Upper lobe of left lung (tissue), 6 donors: Measurements from ENCODE around the gene GRID1. TPM values are rescaled to one million over a fixed set of nuclear protein-coding genes. Genes with fewer than 3 reads are reported as not detected.

Experiments
- ATAC-seq, 2 donors: fragments of 200-7000 bp; cut with Tn5 transposase; one replicate each; pipeline ENCODE4 v1.9.1; 2022; ENCODE audit warnings: mild to moderate bottlenecking in 2 of 2, moderate library complexity in 2 of 2; ENCODE audit not compliant: low FRiP score in 2 of 2
- DNase-seq, 2 donors: peaks; one replicate each; pipeline ENCODE4 v3.0.0-alpha.2; 2019 to 2020
- H3K27ac ChIP-seq, 4 donors: fragments of 200-600 bp; sonication (generic); one replicate each; pipeline ENCODE4 v1.5.1; 2016 to 2019
- H3K27me3 ChIP-seq, 4 donors: fragments of 200-600 bp; sonication (generic); one replicate each; pipeline ENCODE4 v1.5.1; 2017 to 2019
- H3K36me3 ChIP-seq, 4 donors: fragments of 200-600 bp; sonication (generic); one replicate each; pipeline ENCODE4 v1.5.1; 2016 to 2019
- H3K4me1 ChIP-seq, 4 donors: fragments of 200-600 bp; sonication (generic); one replicate each; pipeline ENCODE4 v1.5.1; 2018 to 2019
- H3K4me3 ChIP-seq, 4 donors: fragments of 200-600 bp; sonication (generic); one replicate each; pipeline ENCODE4 v1.5.1; 2017 to 2019; ENCODE audit warnings: mild to moderate bottlenecking in 2 of 4, moderate library complexity in 1 of 4
- H3K9me3 ChIP-seq, 4 donors: fragments of 200-600 bp; sonication (generic); one replicate each; pipeline ENCODE4 v1.5.1; 2018 to 2019
- EP300 ChIP-seq, 4 donors: sonication (generic); formaldehyde crosslinking; IDR thresholded peaks; one replicate each; pipeline ENCODE4 v1.5.1; 2017; ENCODE audit warnings: antibody characterized with exemption in 4 of 4, control low read depth in 2 of 4
- POLR2A ChIP-seq, 4 donors: fragments of 450-650 bp; IDR thresholded peaks; one replicate each; pipeline ENCODE4 v1.5.1; 2016 to 2017; ENCODE audit warnings: antibody characterized with exemption in 4 of 4, mild to moderate bottlenecking in 2 of 4
- POLR2AphosphoS5 ChIP-seq, 2 donors: sonication (generic); formaldehyde crosslinking; IDR thresholded peaks; one replicate each; pipeline ENCODE4 v1.5.1; 2017; ENCODE audit warnings: antibody characterized with exemption in 2 of 2
- WGBS, 2 donors: methylation state at CpG; one replicate each; pipeline ENCODE4 v1.1.5; 2017 to 2018; 5-methylcytosine and 5-hydroxymethylcytosine counted together
- small RNA-seq, 4 donors: library from RNA; depleted of rRNA; stranded (forward); fragments of <200 nt; gene quantifications; one replicate each; pipeline ENCODE3, GENCODE V24; 2016
- total RNA-seq, 6 donors: library from RNA; depleted of rRNA in 4 of 6; stranded (reverse); fragments of >200 nt in 4 of 6; gene quantifications; one replicate each; pipeline versions ENCODE4 v1.1.0 to v1.2.1, GENCODE V29; 2016 to 2021
- TF ChIP-seq, protein P1 (sequence below), 6 experiments: fragments of 450-650 bp in 4 of 6; fragments of 200-600 bp in 2 of 6; sonication (generic) in 2 of 6; IDR thresholded peaks; one replicate each; pipeline ENCODE4 v1.5.1; 2016 to 2019; ENCODE audit warnings: antibody characterized with exemption in 6 of 6
- donor health status: DM: no; HTN: no; CAD: no; lungs with moderate emphysema.
- donor health status: DM: no; HTN: yes; CAD: no; lungs with severe emphysema.

Gene GRID1
- total RNA-seq, 6 donors from 2014 or later: 1.5 to 5.2 (median 3.2) TPM

DNA sequence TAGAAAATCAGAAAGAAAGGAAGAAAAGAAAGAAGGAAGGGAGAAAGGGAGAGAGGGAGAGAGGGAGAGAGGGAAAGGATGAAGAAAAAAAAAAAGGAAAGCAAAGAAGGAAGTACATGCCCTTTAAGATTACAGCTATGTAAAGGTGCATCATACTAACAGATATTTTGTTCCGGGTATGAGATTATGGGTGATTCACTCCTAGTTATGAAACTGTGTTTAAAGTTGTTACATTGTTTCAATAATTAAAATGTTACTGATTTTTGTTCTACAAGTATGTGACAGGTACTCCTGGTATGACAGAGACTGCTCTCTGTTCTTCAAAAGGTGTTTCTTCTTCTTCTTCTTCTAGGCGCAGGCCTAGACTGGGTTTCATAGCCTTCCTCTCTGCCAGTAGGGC, 808.9 kb downstream of the GRID1 start:
- Histone ChIP-seq H3K4me1 (no peaks in the 10 kb centered on the region), H3K9me3 (no peaks in the 10 kb centered on the region), H3K27ac (no peak overlapping the region), H3K4me3 (no peak overlapping the region), H3K36me3 (no peaks in the 10 kb centered on the region), H3K27me3 (no peaks in the 10 kb centered on the region)
- no peak for DNase-seq
- ATAC-seq: no peak
- 83 to 95% methylated on average over 2 of the region's 2 CpGs for WGBS, 2 donors
- TF ChIP-seq POLR2A (IDR thresholded peaks at IDR 0.05) (no peak), EP300 (IDR thresholded peaks at IDR 0.05) (no peak), POLR2AphosphoS5 (IDR thresholded peaks at IDR 0.05) (no peak)
- TF ChIP-seq, protein P1, sequence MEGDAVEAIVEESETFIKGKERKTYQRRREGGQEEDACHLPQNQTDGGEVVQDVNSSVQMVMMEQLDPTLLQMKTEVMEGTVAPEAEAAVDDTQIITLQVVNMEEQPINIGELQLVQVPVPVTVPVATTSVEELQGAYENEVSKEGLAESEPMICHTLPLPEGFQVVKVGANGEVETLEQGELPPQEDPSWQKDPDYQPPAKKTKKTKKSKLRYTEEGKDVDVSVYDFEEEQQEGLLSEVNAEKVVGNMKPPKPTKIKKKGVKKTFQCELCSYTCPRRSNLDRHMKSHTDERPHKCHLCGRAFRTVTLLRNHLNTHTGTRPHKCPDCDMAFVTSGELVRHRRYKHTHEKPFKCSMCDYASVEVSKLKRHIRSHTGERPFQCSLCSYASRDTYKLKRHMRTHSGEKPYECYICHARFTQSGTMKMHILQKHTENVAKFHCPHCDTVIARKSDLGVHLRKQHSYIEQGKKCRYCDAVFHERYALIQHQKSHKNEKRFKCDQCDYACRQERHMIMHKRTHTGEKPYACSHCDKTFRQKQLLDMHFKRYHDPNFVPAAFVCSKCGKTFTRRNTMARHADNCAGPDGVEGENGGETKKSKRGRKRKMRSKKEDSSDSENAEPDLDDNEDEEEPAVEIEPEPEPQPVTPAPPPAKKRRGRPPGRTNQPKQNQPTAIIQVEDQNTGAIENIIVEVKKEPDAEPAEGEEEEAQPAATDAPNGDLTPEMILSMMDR (IDR thresholded peaks at IDR 0.05): no peak

DNA sequence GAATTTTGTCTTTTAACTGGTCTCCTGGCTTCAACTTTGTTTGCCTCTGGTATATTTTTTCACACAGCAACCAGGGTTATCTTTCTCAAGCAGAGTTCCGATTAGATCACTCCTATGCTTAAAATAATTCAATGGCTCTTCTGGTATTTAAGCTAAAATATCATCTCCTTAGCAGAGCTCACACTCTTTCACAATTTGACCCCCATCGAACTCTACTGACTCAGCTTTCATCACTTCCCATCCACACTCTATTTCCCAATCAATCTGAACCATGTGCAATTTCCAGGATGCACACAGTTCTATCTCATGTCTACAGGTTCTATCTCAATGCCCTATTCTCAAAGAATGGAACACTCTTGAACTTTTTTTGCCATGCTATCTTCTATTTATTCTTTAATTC, 809.5 kb downstream of the GRID1 start:
- ATAC-seq: no peak
- Histone ChIP-seq H3K4me1 (no peaks in the 10 kb centered on the region), H3K27ac (no peak overlapping the region), H3K4me3 (no peak overlapping the region), H3K9me3 (no peaks in the 10 kb centered on the region), H3K36me3 (no peaks in the 10 kb centered on the region), H3K27me3 (no peaks in the 10 kb centered on the region)
- TF ChIP-seq POLR2A (IDR thresholded peaks at IDR 0.05): no peak
- DNase-seq: no peak
- 68 to 72% methylated on average over 2 of the region's 2 CpGs for WGBS, 2 donors

Small RNAs within 50 kb of the gene (small RNA-seq; reads per million reads assigned to genes)
- gene MIR346: 0.13 to 0.88 (median 0.16) reads per million in 4 donors
- gene RF02271: 0 reads per million in 4 donors
- 0 reads per million in 4 donors for gene RN7SKP238
- 0 reads per million in 4 donors for gene RNA5SP322

Other genes starting within 250 kb of the GRID1 start
- 10 to 100 TPM; 24.5 to 55.2 (median 38.1) TPM for gene WAPL, start 155.0 kb upstream of the GRID1 start, total RNA-seq